H9 (cell line): ENCODE data around the gene C1orf159. TPM values are rescaled to one million over a fixed set of nuclear protein-coding genes. Genes with fewer than 3 reads are reported as not detected.

Experiments
- DNase-seq: peaks from one replicate; pipeline ENCODE4 v3.0.0-alpha.2; 2017
- H2AFZ ChIP-seq: one replicate; pipeline ENCODE4 v1.6.1; 2013; ENCODE audit warnings: mild to moderate bottlenecking, low read length, control low read depth, moderate library complexity
- H2AK5ac ChIP-seq: 2 replicates; pipeline ENCODE4 v1.6.1; 2013; ENCODE audit warnings: low read length, control low read depth, mixed read lengths; ENCODE audit not compliant: insufficient read length
- H2BK120ac ChIP-seq: one replicate; pipeline ENCODE4 v1.6.1; 2013; ENCODE audit warnings: low read depth, mild to moderate bottlenecking, low read length, control low read depth, inconsistent platforms; ENCODE audit not compliant: poor library complexity, severe bottlenecking
- H2BK12ac ChIP-seq: 2 replicates; pipeline ENCODE4 v1.6.1; 2013; ENCODE audit warnings: low read length, control low read depth, mixed read lengths, low read depth; ENCODE audit not compliant: insufficient read length
- H2BK15ac ChIP-seq: 2 replicates; pipeline ENCODE4 v1.6.1; 2013; ENCODE audit warnings: low read depth, low read length, control low read depth
- H2BK20ac ChIP-seq: one replicate; pipeline ENCODE4 v1.6.1; 2013; ENCODE audit warnings: low read depth, mild to moderate bottlenecking, low read length, control low read depth, inconsistent platforms; ENCODE audit not compliant: poor library complexity, severe bottlenecking
- H2BK5ac ChIP-seq: 2 replicates; pipeline ENCODE4 v1.6.1; 2013; ENCODE audit warnings: low read length, control low read depth, mixed read lengths; ENCODE audit not compliant: insufficient read length
- H3K14ac ChIP-seq: 2 replicates; pipeline ENCODE4 v1.6.1; 2013; ENCODE audit warnings: low read length, control low read depth; ENCODE audit not compliant: insufficient read depth
- H3K18ac ChIP-seq: 2 replicates; pipeline ENCODE4 v1.6.1; 2013; ENCODE audit warnings: low read depth, mild to moderate bottlenecking, mixed read lengths, low read length, control low read depth; ENCODE audit not compliant: insufficient read length
- H3K23ac ChIP-seq: 2 replicates; pipeline ENCODE4 v1.6.1; 2013; ENCODE audit warnings: low read length, control low read depth, mixed read lengths, low read depth; ENCODE audit not compliant: insufficient read length
- H3K23me2 ChIP-seq: 2 replicates; pipeline ENCODE4 v1.6.1; 2013; ENCODE audit warnings: low read depth, mild to moderate bottlenecking, mixed read lengths, low read length, control low read depth; ENCODE audit not compliant: insufficient read length, poor library complexity, severe bottlenecking
- H3K27ac ChIP-seq: 2 replicates; pipeline ENCODE4 v1.5.1; 2013; ENCODE audit warnings: low read length, control low read depth, mixed read lengths, low read depth; ENCODE audit not compliant: insufficient read length
- H3K27me3 ChIP-seq: 2 replicates; pipeline ENCODE4 v1.6.1; 2013; ENCODE audit warnings: low read length, control low read depth, inconsistent platforms; ENCODE audit not compliant: insufficient read depth
- H3K4ac ChIP-seq: 2 replicates; pipeline ENCODE4 v1.6.1; 2013; ENCODE audit warnings: low read depth, mild to moderate bottlenecking, control low read depth, inconsistent platforms, low read length, moderate library complexity
- H3K4me1 ChIP-seq: 2 replicates; pipeline ENCODE4 v1.6.1; 2013; ENCODE audit warnings: low read length, control low read depth, inconsistent platforms; ENCODE audit not compliant: insufficient read depth
- H3K4me2 ChIP-seq: 2 replicates; pipeline ENCODE4 v1.6.1; 2013; ENCODE audit warnings: low read length, control low read depth, mixed read lengths; ENCODE audit not compliant: insufficient read length, insufficient read depth
- H3K56ac ChIP-seq: 2 replicates; pipeline ENCODE4 v1.6.1; 2013; ENCODE audit warnings: low read depth, mild to moderate bottlenecking, mixed read lengths, low read length, control low read depth; ENCODE audit not compliant: insufficient read length
- H3K79me1 ChIP-seq: 2 replicates; pipeline ENCODE4 v1.6.1; 2013; ENCODE audit warnings: low read depth, mild to moderate bottlenecking, moderate library complexity, low read length, control low read depth, inconsistent platforms; ENCODE audit not compliant: insufficient read depth, poor library complexity, severe bottlenecking
- H3K79me2 ChIP-seq: 2 replicates; pipeline ENCODE4 v1.6.1; 2013; ENCODE audit warnings: low read length, control low read depth, inconsistent platforms; ENCODE audit not compliant: insufficient read depth
- H3K9ac ChIP-seq: 2 replicates; pipeline ENCODE4 v1.6.1; 2013; ENCODE audit warnings: low read length, control low read depth, mixed read lengths; ENCODE audit not compliant: insufficient read length; ENCODE audit errors: extremely low read depth
- H3K9me3 ChIP-seq: one replicate; pipeline ENCODE4 v1.6.1; 2013; ENCODE audit warnings: low read depth, low read length, inconsistent platforms; ENCODE audit not compliant: control insufficient read depth
- H3T11ph ChIP-seq: one replicate; pipeline ENCODE4 v1.6.1; 2013; ENCODE audit warnings: mild to moderate bottlenecking, low read length, control low read depth, inconsistent platforms
- H4K20me1 ChIP-seq: one replicate; pipeline ENCODE4 v1.6.1; 2013; ENCODE audit not compliant: control insufficient read depth, insufficient read length, insufficient read depth
- H4K5ac ChIP-seq: 2 replicates; pipeline ENCODE4 v1.6.1; 2013; ENCODE audit warnings: low read depth, mild to moderate bottlenecking, mixed read lengths, low read length, control low read depth; ENCODE audit not compliant: insufficient read length
- H4K8ac ChIP-seq: replicated peaks from 2 replicates; pipeline ENCODE4 v1.6.1; 2013; ENCODE audit warnings: low read length, control low read depth, mixed read lengths, low read depth; ENCODE audit not compliant: insufficient read length
- H4K91ac ChIP-seq: 2 replicates; pipeline ENCODE4 v1.6.1; 2013; ENCODE audit warnings: low read depth, mild to moderate bottlenecking, moderate library complexity, mixed read lengths, low read length, control low read depth; ENCODE audit not compliant: insufficient read length
- H3K27ac Mint-ChIP-seq, 3 experiments: 2 replicates in 2 of 3; 3 replicates in 1 of 3; pipeline ENCODE4 v1.8.0; 2020 to 2021; ENCODE audit warnings: mixed read lengths in 3 of 3, mild to moderate bottlenecking in 1 of 3, moderate library complexity in 1 of 3
- H3K27me3 Mint-ChIP-seq: 2 replicates; pipeline ENCODE4 v1.8.0; 2021; ENCODE audit warnings: low read depth, mild to moderate bottlenecking, moderate library complexity, mixed read lengths
- H3K36me3 Mint-ChIP-seq, 3 experiments: 2 replicates in 2 of 3; 3 replicates in 1 of 3; pipeline ENCODE4 v1.8.0; 2020 to 2021; ENCODE audit warnings: low read depth in 3 of 3, mixed read lengths in 3 of 3; ENCODE audit not compliant: insufficient read depth in 1 of 3
- H3K4me1 Mint-ChIP-seq, 2 experiments: 2 replicates each; pipeline ENCODE4 v1.8.0; 2020; ENCODE audit warnings: mixed read lengths in 2 of 2
- H3K4me3 Mint-ChIP-seq, 2 experiments: 2 replicates in 1 of 2; 3 replicates in 1 of 2; pipeline ENCODE4 v1.8.0; 2020 to 2021; ENCODE audit warnings: mild to moderate bottlenecking in 2 of 2, mixed read lengths in 2 of 2, moderate library complexity in 1 of 2
- H3K9me3 Mint-ChIP-seq, 2 experiments: 2 replicates in 1 of 2; 3 replicates in 1 of 2; pipeline ENCODE4 v1.8.0; 2020; ENCODE audit warnings: mild to moderate bottlenecking in 2 of 2, mixed read lengths in 2 of 2, moderate library complexity in 1 of 2
- CTCF ChIP-seq: fragments of 200-600 bp; sonication (generic); conservative IDR thresholded peaks from 3 replicates; pipeline ENCODE4 v1.8.0; 2021; ENCODE audit warnings: antibody characterized with exemption, mild to moderate bottlenecking
- WGBS: extraction: QIAGEN DNeasy Blood & Tissue Kit; methylation state at CpG from one replicate; pipeline ENCODE4 v1.1.7; 2013; ENCODE audit warnings: missing lambda C conversion rate, low lambda C conversion rate, mixed read lengths; ENCODE audit not compliant: insufficient read length; ENCODE audit errors: extremely low coverage; 5-methylcytosine and 5-hydroxymethylcytosine counted together
- total RNA-seq: library from RNA; stranded (reverse); gene quantifications from 2 replicates; pipeline ENCODE4 v1.2.1, GENCODE V29; 2021

C1orf159 gene
- total RNA-seq, 1 experiment from 2014 or later, result 12.3 TPM

- H3K4me2 ChIP-seq, result no peak overlapping the region
- TF ChIP-seq CTCF, result no peak
- H3K27me3 ChIP-seq, result peaks cover 3% of the 10 kb centered on the region; the same call in 1 of the 2 replicates
- no peak overlapping the region for H3K9ac ChIP-seq
- no peak overlapping the region for H4K8ac ChIP-seq
- H3K23ac ChIP-seq, result no peak overlapping the region
- H4K5ac ChIP-seq, result no peak overlapping the region
- H3K56ac ChIP-seq, result no peak overlapping the region
- no peak overlapping the region for H2BK5ac ChIP-seq
- Mint-ChIP-seq H3K9me3 (peaks cover 8 to 10% of the 10 kb centered on the region in 2 experiments), H3K36me3 (peaks cover 11 to 20% (median 11%) of the 10 kb centered on the region in 3 experiments), H3K27ac (no peak overlapping the region), H3K27me3 (peaks cover 41% of the 10 kb centered on the region), H3K4me3 (peak overlapping the region; percentile 44 to 70; a peak in 2 of 5 replicates), H3K4me1 (peaks cover 11 to 14% of the 10 kb centered on the region in 2 experiments)
- H3K4me1 ChIP-seq, result no peaks in the 10 kb centered on the region
- no peak overlapping the region for H3T11ph ChIP-seq
- no peak overlapping the region for H2BK12ac ChIP-seq
- H3K79me2 ChIP-seq, result no peaks in the 10 kb centered on the region
- H3K27ac ChIP-seq, result no peak overlapping the region
- H2BK15ac ChIP-seq, result no peak overlapping the region
- H3K23me2 ChIP-seq, result peaks cover 8% of the 10 kb centered on the region
- no peak overlapping the region for H4K91ac ChIP-seq
- no peak overlapping the region for H2AFZ ChIP-seq
- H3K79me1 ChIP-seq, result no peaks in the 10 kb centered on the region
- H2BK20ac ChIP-seq, result no peak overlapping the region
- H3K14ac ChIP-seq, result no peak overlapping the region
- no peak overlapping the region for H2BK120ac ChIP-seq
- no peak overlapping the region for H3K4ac ChIP-seq
- H3K9me3 ChIP-seq, result peaks cover 7% of the 10 kb centered on the region
- no peak for DNase-seq
- no peaks in the 10 kb centered on the region for H4K20me1 ChIP-seq
- no CpG with 5 or more reads among the region's 20 CpGs for WGBS
- no peak overlapping the region for H3K18ac ChIP-seq
- no peak overlapping the region for H2AK5ac ChIP-seq
Observed at GRCh38 chr1:1117469-1117831, 1.6 kb upstream of the C1orf159 start.
